ENCODE data around the gene FGD3. TPM values are rescaled to one million over a fixed set of nuclear protein-coding genes. Genes with fewer than 3 reads are reported as not detected.

Gene FGD3
- total RNA-seq, 1 experiment from 2014 or later, result 1.8 TPM

DNA sequence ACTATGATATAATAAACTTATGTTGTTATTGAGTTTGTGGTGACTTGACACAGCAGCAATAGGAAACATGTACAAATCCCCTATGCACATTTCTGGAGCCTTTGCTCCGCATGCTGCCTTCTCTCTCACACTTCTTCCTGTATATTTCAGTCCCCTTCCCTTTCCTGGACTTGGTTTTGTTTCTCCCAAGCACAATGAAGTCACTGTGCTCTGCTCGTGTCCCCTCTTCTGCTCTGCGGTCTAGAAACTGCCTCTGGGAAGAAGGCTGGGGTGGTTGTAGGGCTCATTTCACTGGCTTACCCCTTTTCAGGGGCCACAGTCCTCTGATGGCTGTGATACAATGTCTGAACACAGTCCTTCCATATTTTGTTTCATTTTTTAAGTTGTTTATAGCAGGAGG lies 15.7 kb upstream of the FGD3 start:
- Mint-ChIP-seq H3K27ac (no peak overlapping the region), H3K4me3 (no peak overlapping the region), H3K27me3 (ENCODE audit: low read depth) (peaks cover 3% of the 10 kb centered on the region), H3K36me3 (ENCODE audit: insufficient read depth in 1 of 3, low read depth in 3 of 3) (no peaks in the 10 kb centered on the region), H3K4me1 (peaks cover 0 to 2% of the 10 kb centered on the region in 2 experiments; a peak in 1 of 4 replicates), H3K9me3 (no peaks in the 10 kb centered on the region; a peak in 1 of 5 replicates)
- H3K9ac ChIP-seq (ENCODE audit: extremely low read depth, insufficient read length, low read length), result no peak overlapping the region
- H2BK12ac ChIP-seq (ENCODE audit: insufficient read length, low read depth, low read length), result no peak overlapping the region
- H3K27me3 ChIP-seq (ENCODE audit: insufficient read depth, low read length), result no peaks in the 10 kb centered on the region
- DNase-seq, result no peak
- no peaks in the 10 kb centered on the region for H3K4me1 ChIP-seq (ENCODE audit: insufficient read depth, low read length)
- H3K14ac ChIP-seq (ENCODE audit: insufficient read depth, low read length), result peak overlapping the region; percentile 15; the same call in 1 of the 2 replicates
- no peak overlapping the region for H3K18ac ChIP-seq (ENCODE audit: insufficient read length, low read depth, low read length)
- H3K23ac ChIP-seq (ENCODE audit: insufficient read length, low read depth, low read length), result no peak overlapping the region
- no peak overlapping the region for H3T11ph ChIP-seq (ENCODE audit: low read length)
- no peak overlapping the region for H2BK15ac ChIP-seq (ENCODE audit: low read depth, low read length)
- no peak overlapping the region for H3K4ac ChIP-seq (ENCODE audit: low read depth, low read length)
- H4K20me1 ChIP-seq (ENCODE audit: control insufficient read depth, insufficient read depth, insufficient read length), result no peaks in the 10 kb centered on the region
- H2BK20ac ChIP-seq (ENCODE audit: low read depth, low read length, poor library complexity, severe bottlenecking), result no peak overlapping the region
- H4K8ac ChIP-seq (replicated peaks; ENCODE audit: insufficient read length, low read depth, low read length), result no peak overlapping the region
- H2AFZ ChIP-seq (ENCODE audit: low read length), result no peak overlapping the region
- no peak overlapping the region for H3K27ac ChIP-seq (ENCODE audit: insufficient read length, low read depth, low read length)
- no peak overlapping the region for H2BK120ac ChIP-seq (ENCODE audit: low read depth, low read length, poor library complexity, severe bottlenecking)
- TF ChIP-seq, protein P1, sequence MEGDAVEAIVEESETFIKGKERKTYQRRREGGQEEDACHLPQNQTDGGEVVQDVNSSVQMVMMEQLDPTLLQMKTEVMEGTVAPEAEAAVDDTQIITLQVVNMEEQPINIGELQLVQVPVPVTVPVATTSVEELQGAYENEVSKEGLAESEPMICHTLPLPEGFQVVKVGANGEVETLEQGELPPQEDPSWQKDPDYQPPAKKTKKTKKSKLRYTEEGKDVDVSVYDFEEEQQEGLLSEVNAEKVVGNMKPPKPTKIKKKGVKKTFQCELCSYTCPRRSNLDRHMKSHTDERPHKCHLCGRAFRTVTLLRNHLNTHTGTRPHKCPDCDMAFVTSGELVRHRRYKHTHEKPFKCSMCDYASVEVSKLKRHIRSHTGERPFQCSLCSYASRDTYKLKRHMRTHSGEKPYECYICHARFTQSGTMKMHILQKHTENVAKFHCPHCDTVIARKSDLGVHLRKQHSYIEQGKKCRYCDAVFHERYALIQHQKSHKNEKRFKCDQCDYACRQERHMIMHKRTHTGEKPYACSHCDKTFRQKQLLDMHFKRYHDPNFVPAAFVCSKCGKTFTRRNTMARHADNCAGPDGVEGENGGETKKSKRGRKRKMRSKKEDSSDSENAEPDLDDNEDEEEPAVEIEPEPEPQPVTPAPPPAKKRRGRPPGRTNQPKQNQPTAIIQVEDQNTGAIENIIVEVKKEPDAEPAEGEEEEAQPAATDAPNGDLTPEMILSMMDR (conservative IDR thresholded peaks at IDR 0.05), result no peak
- no peak overlapping the region for H2AK5ac ChIP-seq (ENCODE audit: insufficient read length, low read length)
- no peak overlapping the region for H4K5ac ChIP-seq (ENCODE audit: insufficient read length, low read depth, low read length)
- no peak overlapping the region for H2BK5ac ChIP-seq (ENCODE audit: insufficient read length, low read length)
- no peak overlapping the region for H4K91ac ChIP-seq (ENCODE audit: insufficient read length, low read depth, low read length)
- H3K23me2 ChIP-seq (ENCODE audit: insufficient read length, low read depth, low read length, poor library complexity, severe bottlenecking), result no peaks in the 10 kb centered on the region
- no peaks in the 10 kb centered on the region for H3K9me3 ChIP-seq (ENCODE audit: control insufficient read depth, low read depth, low read length)
- no CpG with 5 or more reads among the region's 3 CpGs for WGBS (ENCODE audit: extremely low coverage, insufficient read length, low lambda C conversion rate)
- no peak overlapping the region for H3K4me2 ChIP-seq (ENCODE audit: insufficient read depth, insufficient read length, low read length)
- H3K79me1 ChIP-seq (ENCODE audit: insufficient read depth, low read depth, low read length, poor library complexity, severe bottlenecking), result no peaks in the 10 kb centered on the region
- H3K56ac ChIP-seq (ENCODE audit: insufficient read length, low read depth, low read length), result no peak overlapping the region
- H3K79me2 ChIP-seq (ENCODE audit: insufficient read depth, low read length), result 0 out of 2 replicates have a peak, but pooled peaks cover 1% of the 10 kb centered on the region
